CD4-positive, alpha-beta T cell treated with Interleukin-4 for 1 hour (primary cell): ENCODE measurements around the gene CDK1.

Experiments
- DNase-seq, 2 donors: peaks; one replicate each; pipeline ENCODE4 v3.0.0-alpha.2; 2020 to 2022

CDK1 gene

DNA sequence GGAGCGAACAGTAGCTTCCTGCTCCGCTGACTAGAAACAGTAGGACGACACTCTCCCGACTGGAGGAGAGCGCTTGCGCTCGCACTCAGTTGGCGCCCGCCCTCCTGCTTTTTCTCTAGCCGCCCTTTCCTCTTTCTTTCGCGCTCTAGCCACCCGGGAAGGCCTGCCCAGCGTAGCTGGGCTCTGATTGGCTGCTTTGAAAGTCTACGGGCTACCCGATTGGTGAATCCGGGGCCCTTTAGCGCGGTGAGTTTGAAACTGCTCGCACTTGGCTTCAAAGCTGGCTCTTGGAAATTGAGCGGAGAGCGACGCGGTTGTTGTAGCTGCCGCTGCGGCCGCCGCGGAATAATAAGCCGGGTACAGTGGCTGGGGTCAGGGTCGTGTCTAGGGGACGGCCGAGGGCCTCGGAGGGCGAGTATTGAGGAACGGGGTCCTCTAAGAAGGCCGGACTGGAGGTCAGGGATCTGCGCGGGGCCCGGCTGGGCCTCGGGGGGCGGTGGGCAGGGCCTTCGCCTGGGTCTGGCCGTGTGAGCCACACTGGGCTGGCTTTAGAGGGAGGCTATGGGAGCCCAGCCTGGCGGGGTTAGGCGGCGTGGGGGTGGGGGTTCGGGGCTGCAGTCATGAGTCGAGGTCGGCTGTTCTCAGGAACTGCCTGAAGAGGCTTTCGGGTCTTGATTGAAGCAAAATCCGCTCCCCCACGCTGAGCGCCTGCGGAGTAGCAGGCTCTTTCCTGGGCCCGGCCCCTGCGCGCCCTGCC lies at the start of gene CDK1:
CDK1 (plus strand) TSS at position 265 of the 757 bp plus-strand sequence. CDS start 1,688 bp downstream, outside the sequence.
- DNase-seq = peak; percentile 97 to 98

DNA sequence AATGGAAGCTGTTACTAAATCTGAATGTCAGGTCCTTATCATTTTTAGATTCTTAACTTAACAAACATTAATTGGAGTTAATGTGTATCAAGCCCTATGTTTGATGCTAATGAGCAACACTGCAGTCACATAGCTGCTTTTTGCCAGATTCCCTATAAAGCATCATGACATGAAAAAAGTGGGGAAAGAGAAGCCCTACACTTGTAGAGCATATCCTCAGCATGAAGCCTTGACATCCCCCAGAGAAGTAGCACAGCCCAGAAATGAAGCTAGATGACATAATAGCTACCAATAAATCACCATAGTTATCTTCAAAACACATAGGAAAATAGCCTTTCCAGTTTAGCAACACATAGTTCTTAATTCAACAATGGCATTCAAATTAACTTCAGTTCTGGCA lies 49.2 kb upstream of the CDK1 start:
- DNase-seq = peak in 1 of 2 donors; percentile 40

GRCh38 chr10:60731134-60731885 lies 47.0 kb upstream of the CDK1 start:
- peak; percentile 18 to 65 for DNase-seq

GRCh38 chr10:60732198-60732806 lies 46.0 kb upstream of the CDK1 start:
- peak; percentile 20 to 53 for DNase-seq

- DNase-seq = peak; percentile 23 to 54
These were observed 45.3 kb upstream of the CDK1 start for GRCh38 chr10:60732807-60733516.

DNA sequence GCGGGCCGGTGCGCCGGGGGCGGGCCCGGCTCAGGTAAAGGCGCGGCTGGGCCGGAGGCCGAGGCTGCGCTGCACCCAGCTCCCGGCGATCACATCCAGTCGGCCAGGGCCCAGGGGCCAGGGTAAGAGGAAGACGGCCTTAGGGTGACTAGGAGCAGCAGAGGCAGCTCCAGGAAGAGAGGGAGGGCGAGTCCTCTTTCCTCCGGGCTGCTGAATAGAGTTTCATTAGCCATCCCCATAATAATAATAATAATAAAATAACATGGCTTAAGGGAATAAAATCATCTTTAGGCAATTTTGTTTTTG lies 44.8 kb upstream of the CDK1 start:
- no peak for DNase-seq

- DNase-seq = no peak
These were observed 44.5 kb upstream of the CDK1 start for GRCh38 chr10:60733826-60734225.

- DNase-seq = no peak
These were observed 44.1 kb upstream of the CDK1 start for GRCh38 chr10:60734226-60734625.

- no peak for DNase-seq
These were observed 43.0 kb upstream of the CDK1 start for GRCh38 chr10:60735244-60735643.

GRCh38 chr10:60737242-60737641 lies 41.0 kb upstream of the CDK1 start:
- no peak for DNase-seq

GRCh38 chr10:60739558-60739957 lies 38.7 kb upstream of the CDK1 start:
- DNase-seq = no peak

GRCh38 chr10:60742512-60742911 lies 35.8 kb upstream of the CDK1 start:
- DNase-seq = no peak

DNA sequence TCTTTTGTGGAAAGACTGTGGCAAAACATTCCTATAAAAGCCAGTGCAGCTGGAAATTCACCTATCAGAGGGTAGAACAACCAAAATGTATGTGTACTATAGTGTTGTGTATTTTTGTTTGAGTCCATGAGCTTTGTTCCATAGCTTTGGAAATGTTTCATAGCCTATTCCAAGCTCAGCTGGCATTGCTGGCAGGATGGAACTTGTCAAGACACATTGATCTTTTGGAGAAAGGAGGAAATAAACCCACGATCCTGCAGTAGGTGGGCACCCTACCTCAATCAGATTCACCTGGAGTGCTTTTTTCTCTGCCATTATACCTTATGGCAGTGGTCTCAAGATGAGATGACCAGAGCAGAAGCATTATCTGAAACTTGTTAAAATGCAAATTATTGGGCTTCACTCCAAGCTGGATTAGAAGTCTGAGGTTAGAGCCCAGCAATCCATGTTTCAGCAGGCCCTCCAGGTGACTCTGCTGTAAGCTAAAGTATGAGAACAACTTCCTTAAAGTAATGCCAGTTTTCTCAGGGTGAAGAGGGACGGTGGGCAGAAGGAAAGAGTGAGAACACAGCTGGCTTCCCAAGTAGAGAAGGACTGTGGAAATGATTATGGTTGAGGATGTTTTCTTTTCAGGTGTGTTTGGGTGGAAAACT lies 30.3 kb upstream of the CDK1 start:
- DNase-seq = no peak

DNA sequence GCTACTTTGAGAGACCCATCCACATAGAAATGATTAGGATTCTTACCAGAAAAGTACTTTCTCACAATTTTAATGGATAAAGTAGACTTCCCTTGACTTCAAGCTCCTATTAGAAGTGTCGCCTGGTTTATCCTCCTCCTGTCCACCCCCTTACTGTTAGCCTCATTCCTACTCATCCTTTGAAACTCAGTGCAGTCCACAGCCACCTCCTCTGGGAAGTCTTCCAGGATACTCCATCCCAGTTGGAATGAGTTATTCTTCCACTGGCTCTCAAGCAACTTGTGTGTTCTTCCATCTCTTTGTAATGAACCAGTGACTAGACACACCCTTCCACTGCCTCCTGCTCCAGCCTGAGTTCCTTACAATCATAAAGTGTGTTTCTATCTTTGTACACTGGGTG lies 25.1 kb upstream of the CDK1 start:
- no peak for DNase-seq

- DNase-seq = no peak
These were observed 24.5 kb upstream of the CDK1 start for GRCh38 chr10:60753817-60754216.

DNA sequence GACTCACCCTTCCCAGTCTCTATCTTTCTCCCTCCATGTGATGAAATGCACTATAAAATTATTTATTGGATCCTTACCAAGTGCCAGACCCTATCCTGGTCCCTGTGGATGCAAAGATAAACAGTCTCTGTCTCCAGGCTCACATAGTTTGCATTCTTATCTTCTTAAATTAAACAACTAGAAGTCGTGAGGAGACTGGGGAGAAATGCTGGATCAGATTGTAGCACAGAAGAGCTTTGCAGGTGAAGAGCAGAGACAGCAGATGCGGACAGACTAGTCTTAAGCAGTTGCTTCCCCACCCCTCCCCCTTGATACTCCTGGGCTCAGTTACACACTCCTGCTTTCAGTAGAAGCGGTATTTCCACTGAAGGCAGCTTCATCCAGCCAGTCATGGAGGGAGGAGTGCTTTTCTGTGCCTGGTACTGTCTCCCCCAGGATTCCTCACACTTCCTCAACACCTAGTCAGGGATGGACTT lies 20.8 kb upstream of the CDK1 start:
- no peak for DNase-seq

DNA sequence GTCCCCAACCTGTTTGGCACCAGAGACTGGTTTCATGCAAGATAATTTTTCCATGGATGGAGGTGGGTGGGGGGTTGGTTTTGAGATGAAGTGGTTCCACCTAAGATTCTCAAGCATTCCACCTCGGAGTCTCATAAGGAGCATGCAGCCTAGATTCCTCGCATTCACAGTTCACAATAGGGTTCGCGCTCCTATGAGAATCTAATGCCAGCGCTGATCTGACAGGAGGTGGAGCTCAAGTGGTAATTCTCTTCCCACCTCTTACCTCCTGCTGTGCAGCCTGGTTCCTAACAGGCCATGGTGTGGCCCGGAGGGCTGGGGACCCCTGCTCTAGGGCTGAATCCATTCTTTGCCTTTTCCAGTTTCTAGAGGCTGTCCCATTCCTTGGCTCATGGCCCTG lies 19.1 kb upstream of the CDK1 start:
- DNase-seq = no peak

- no peak for DNase-seq
These were observed 17.5 kb upstream of the CDK1 start for GRCh38 chr10:60760711-60761210.

DNA sequence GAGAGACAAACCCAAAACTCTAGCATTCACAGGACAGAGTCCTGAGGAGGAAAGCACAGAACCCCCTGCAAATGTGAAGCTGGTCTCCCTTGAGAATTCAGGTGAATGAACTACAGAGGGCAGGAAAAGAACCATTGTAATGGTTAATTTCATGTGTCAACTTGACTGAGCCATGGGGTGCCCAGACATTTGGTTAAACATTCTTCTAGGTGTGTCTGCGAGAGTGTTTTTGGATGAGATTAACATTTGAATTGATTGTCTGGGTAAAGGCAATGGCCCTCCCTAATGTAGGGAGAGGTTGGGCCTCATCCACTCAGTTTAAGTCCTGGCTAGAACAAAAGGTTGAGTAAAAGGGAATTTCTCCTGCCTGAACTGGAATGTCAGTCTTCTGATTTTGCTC lies 15.7 kb upstream of the CDK1 start:
- no peak for DNase-seq

DNA sequence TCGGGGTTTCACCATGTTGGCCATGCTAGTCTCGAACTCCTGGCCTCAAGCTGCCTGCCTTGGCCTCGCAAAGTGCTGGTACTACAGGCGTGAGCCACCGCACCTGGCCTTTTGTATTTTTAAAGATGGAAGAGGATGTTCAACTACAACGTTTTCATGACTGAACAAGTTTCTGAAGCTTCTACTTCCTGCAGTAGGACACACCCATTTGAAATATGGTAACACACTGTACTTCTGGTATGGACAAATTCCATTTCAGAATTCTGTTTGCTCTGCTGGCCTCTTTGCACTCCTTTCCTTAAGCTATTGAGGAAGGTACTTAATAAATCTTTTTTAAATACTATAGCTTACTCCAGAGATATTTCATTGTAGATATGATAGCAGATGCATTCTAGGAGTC lies 10.9 kb upstream of the CDK1 start:
- DNase-seq = no peak

DNA sequence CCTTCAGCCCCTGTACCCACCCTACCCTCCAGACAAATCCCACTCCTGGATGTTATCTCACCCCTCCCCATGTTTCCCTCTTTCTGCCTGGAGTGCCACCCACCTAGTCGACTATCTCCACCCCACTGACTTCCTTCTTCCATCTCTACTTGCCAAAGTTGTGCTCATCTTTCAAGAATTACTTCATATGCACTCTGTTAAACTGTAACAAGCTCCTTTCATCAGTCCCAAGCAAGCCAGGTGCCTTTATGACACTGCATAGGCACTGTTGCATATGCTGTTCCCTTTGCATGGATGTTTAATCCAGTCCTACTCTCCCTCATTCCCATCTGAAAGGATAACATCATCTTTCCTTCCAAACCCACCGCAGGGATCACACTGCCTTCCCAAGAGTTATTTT lies 8.9 kb upstream of the CDK1 start:
- DNase-seq = no peak

GRCh38 chr10:60777696-60778213 lies 523 bp upstream of the CDK1 start:
- DNase-seq = no peak
